ENCODE data around the gene FBXL4.

Gene FBXL4

DNA sequence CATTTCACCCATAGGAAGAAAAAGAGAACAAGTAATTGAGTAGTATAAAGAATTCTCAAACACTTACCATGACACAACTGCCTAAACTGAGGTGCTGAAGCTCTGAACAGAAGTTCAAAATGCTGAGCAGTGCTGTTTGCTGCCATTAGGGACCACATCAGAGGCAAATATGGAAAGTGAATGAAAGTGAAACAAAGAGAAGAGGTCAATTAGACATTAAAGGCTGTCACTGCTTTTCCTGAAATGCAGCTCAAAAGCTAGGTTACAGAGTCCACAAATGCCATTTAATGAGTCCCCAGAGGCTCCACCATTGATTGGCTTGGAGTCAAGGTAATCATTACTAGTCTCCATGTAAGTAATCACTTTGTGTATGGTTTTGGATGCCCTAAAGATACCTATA, 67.3 kb downstream of the FBXL4 start:
- no peaks in the 10 kb centered on the region for H3K27me3 ChIP-seq (ENCODE audit: control insufficient read depth, insufficient read depth, low read length)
- H3K4me2 ChIP-seq (ENCODE audit: low read length) = no peak overlapping the region
- H3K9me3 ChIP-seq (replicated peaks; ENCODE audit: low read length) = no peaks in the 10 kb centered on the region
- no peaks in the 10 kb centered on the region for H3K4me1 ChIP-seq (ENCODE audit: control insufficient read depth, insufficient read depth, low read length)
- no peak overlapping the region for H3K9ac ChIP-seq (ENCODE audit: low read depth, low read length)
- no peak overlapping the region for H3K4me3 ChIP-seq (ENCODE audit: low read length)
- H3K36me3 ChIP-seq (ENCODE audit: insufficient read depth, low read length) = no peaks in the 10 kb centered on the region

DNA sequence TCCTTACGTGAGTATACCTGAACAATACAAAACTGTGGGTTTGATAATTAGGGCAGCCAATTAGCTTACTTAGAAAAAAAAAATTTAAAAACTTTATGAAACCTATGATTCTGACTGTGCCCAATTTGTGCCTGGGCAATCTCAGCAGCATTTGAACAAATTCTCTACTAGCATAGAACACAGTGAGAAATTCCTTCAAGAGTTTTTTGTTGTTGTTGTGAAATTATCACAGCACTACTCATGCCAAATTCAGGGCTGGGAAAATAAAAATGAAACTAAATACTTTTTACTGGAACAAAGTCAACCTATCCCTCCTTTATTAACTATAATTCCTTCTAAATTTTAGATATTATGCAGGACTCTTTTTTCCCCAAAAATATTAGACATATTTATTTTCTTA, 70.5 kb downstream of the FBXL4 start:
- Histone ChIP-seq H3K4me2 (ENCODE audit: low read length) (no peak overlapping the region), H3K9ac (ENCODE audit: low read depth, low read length) (no peak overlapping the region), H3K9me3 (replicated peaks; ENCODE audit: low read length) (no peaks in the 10 kb centered on the region), H3K4me3 (ENCODE audit: low read length) (no peak overlapping the region), H3K4me1 (ENCODE audit: control insufficient read depth, insufficient read depth, low read length) (no peaks in the 10 kb centered on the region), H3K27me3 (ENCODE audit: control insufficient read depth, insufficient read depth, low read length) (no peaks in the 10 kb centered on the region), H3K36me3 (ENCODE audit: insufficient read depth, low read length) (no peaks in the 10 kb centered on the region)

- Histone ChIP-seq H3K4me2 (ENCODE audit: low read length) (no peak overlapping the region), H3K9ac (ENCODE audit: low read depth, low read length) (no peak overlapping the region), H3K4me1 (ENCODE audit: control insufficient read depth, insufficient read depth, low read length) (no peaks in the 10 kb centered on the region), H3K4me3 (ENCODE audit: low read length) (no peak overlapping the region), H3K36me3 (ENCODE audit: insufficient read depth, low read length) (no peaks in the 10 kb centered on the region), H3K27me3 (ENCODE audit: control insufficient read depth, insufficient read depth, low read length) (no peaks in the 10 kb centered on the region), H3K9me3 (replicated peaks; ENCODE audit: low read length) (no peaks in the 10 kb centered on the region)
Observed at GRCh38 chr6:98875375-98875774, 72.4 kb downstream of the FBXL4 start.

GRCh38 chr6:98871821-98872220, 75.9 kb downstream of the FBXL4 start:
- H3K4me2 ChIP-seq (ENCODE audit: low read length) = no peak overlapping the region
- H3K9me3 ChIP-seq (replicated peaks; ENCODE audit: low read length) = no peaks in the 10 kb centered on the region
- no peaks in the 10 kb centered on the region for H3K36me3 ChIP-seq (ENCODE audit: insufficient read depth, low read length)
- H3K4me1 ChIP-seq (ENCODE audit: control insufficient read depth, insufficient read depth, low read length) = no peaks in the 10 kb centered on the region
- no peak overlapping the region for H3K9ac ChIP-seq (ENCODE audit: low read depth, low read length)
- no peak overlapping the region for H3K4me3 ChIP-seq (ENCODE audit: low read length)
- no peaks in the 10 kb centered on the region for H3K27me3 ChIP-seq (ENCODE audit: control insufficient read depth, insufficient read depth, low read length)

GRCh38 chr6:98871057-98871456, 76.7 kb downstream of the FBXL4 start:
- peak overlapping the region; percentile 1 for H3K4me2 ChIP-seq (ENCODE audit: low read length)
- H3K9ac ChIP-seq (ENCODE audit: low read depth, low read length) = no peak overlapping the region
- H3K27me3 ChIP-seq (ENCODE audit: control insufficient read depth, insufficient read depth, low read length) = no peaks in the 10 kb centered on the region
- no peaks in the 10 kb centered on the region for H3K4me1 ChIP-seq (ENCODE audit: control insufficient read depth, insufficient read depth, low read length)
- H3K4me3 ChIP-seq (ENCODE audit: low read length) = no peak overlapping the region
- no peaks in the 10 kb centered on the region for H3K36me3 ChIP-seq (ENCODE audit: insufficient read depth, low read length)
- H3K9me3 ChIP-seq (replicated peaks; ENCODE audit: low read length) = no peaks in the 10 kb centered on the region

GRCh38 chr6:98864497-98864896, 83.2 kb downstream of the FBXL4 start:
- no peaks in the 10 kb centered on the region for H3K9me3 ChIP-seq (replicated peaks; ENCODE audit: low read length)
- no peaks in the 10 kb centered on the region for H3K27me3 ChIP-seq (ENCODE audit: control insufficient read depth, insufficient read depth, low read length)
- H3K36me3 ChIP-seq (ENCODE audit: insufficient read depth, low read length) = peaks cover 3% of the 10 kb centered on the region
- no peak overlapping the region for H3K4me3 ChIP-seq (ENCODE audit: low read length)
- H3K4me2 ChIP-seq (ENCODE audit: low read length) = no peak overlapping the region
- no peaks in the 10 kb centered on the region for H3K4me1 ChIP-seq (ENCODE audit: control insufficient read depth, insufficient read depth, low read length)
- no peak overlapping the region for H3K9ac ChIP-seq (ENCODE audit: low read depth, low read length)

- peaks cover 44% of the 10 kb centered on the region for H3K27me3 ChIP-seq (ENCODE audit: control insufficient read depth, insufficient read depth, low read length)
- no peak overlapping the region for H3K4me3 ChIP-seq (ENCODE audit: low read length)
Observed at GRCh38 chr6:98848539-98849242, 99.1 kb downstream of the FBXL4 start.

DNA sequence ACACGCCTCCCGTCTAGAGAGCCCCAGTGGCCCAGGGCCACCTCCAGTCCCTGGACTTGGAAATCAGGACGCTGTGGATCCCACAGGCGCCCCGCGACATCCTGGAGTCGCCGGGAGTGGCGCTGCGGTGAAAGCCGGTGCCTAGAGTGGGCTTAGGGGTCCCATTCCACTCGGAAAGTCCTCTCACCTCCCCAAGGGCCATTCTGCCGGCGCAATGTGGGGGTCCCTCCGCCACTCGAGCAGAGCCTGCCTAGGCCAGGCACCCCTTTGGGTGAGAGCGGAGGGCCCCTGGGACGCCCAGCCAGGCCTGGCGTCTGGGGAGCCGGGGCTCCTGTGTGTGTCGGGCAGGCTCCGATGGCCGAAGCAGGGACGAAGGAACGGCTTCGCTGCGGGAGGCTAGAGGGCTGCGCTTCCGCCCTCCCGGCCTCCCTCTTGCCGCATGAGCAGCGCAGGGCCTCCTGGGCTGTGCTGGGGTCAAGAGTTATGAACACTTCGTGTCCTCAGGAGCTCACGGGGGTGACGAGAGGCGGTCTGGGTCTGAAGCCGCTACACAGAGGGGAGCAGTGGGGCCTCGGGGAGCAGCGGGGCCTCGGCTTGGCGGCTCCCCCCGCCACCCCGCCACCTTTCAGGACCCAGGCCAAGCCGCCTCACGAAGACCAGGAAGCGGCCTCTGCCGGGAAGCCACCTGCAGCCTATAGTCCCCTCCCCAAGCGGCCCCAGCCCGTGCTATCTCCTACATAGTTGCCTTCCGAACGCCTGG, 99.8 kb downstream of the FBXL4 start:
- peak overlapping the region; percentile 45 for H3K4me3 ChIP-seq (ENCODE audit: low read length)
- no peaks in the 10 kb centered on the region for H3K9me3 ChIP-seq (replicated peaks; ENCODE audit: low read length)
- peak overlapping the region; percentile 71 for H3K4me2 ChIP-seq (ENCODE audit: low read length)
- peaks cover 15% of the 10 kb centered on the region for H3K4me1 ChIP-seq (ENCODE audit: control insufficient read depth, insufficient read depth, low read length)
- no peaks in the 10 kb centered on the region for H3K36me3 ChIP-seq (ENCODE audit: insufficient read depth, low read length)
- H3K27me3 ChIP-seq (ENCODE audit: control insufficient read depth, insufficient read depth, low read length) = peaks cover 51% of the 10 kb centered on the region
- peak overlapping the region; percentile 26 for H3K9ac ChIP-seq (ENCODE audit: low read depth, low read length)

More at GRCh38 chr6:98848539-98849242, 99.1 kb downstream of the FBXL4 start:
- Histone ChIP-seq H3K36me3 (ENCODE audit: insufficient read depth, low read length) (no peaks in the 10 kb centered on the region), H3K4me2 (ENCODE audit: low read length) (peak overlapping the region; percentile 71), H3K9ac (ENCODE audit: low read depth, low read length) (no peak overlapping the region), H3K4me1 (ENCODE audit: control insufficient read depth, insufficient read depth, low read length) (peaks cover 15% of the 10 kb centered on the region), H3K9me3 (replicated peaks; ENCODE audit: low read length) (no peaks in the 10 kb centered on the region)

GRCh38 chr6:98847416-98847778, 100.3 kb downstream of the FBXL4 start:
- no peak overlapping the region for H3K4me3 ChIP-seq (ENCODE audit: low read length)

DNA sequence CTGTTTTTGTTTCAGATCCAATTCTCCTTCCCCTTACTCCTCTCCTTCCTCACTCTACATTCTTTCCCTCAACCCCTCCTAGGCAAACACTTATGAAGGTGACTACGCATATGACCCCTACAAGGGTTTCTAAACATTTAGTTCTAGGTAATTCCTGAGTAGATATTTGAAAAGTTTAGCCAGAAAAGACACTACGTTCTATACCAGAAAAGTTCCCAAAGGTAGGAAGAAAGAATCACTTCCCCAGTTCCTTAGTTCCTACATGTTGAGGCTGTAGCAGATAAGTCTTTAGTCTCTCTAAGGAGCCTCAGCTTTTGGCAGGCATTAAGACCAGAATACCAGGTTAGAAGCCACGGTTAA, 101.7 kb downstream of the FBXL4 start:
- Histone ChIP-seq H3K36me3 (ENCODE audit: insufficient read depth, low read length) (no peaks in the 10 kb centered on the region), H3K4me3 (ENCODE audit: low read length) (no peak overlapping the region), H3K9ac (ENCODE audit: low read depth, low read length) (no peak overlapping the region), H3K4me1 (ENCODE audit: control insufficient read depth, insufficient read depth, low read length) (peaks cover 15% of the 10 kb centered on the region), H3K27me3 (ENCODE audit: control insufficient read depth, insufficient read depth, low read length) (peaks cover 71% of the 10 kb centered on the region), H3K4me2 (ENCODE audit: low read length) (no peak overlapping the region), H3K9me3 (replicated peaks; ENCODE audit: low read length) (no peaks in the 10 kb centered on the region)

More at GRCh38 chr6:98847416-98847778, 100.3 kb downstream of the FBXL4 start:
- Histone ChIP-seq H3K9ac (ENCODE audit: low read depth, low read length) (no peak overlapping the region), H3K4me1 (ENCODE audit: control insufficient read depth, insufficient read depth, low read length) (peaks cover 15% of the 10 kb centered on the region), H3K27me3 (ENCODE audit: control insufficient read depth, insufficient read depth, low read length) (peaks cover 57% of the 10 kb centered on the region), H3K9me3 (replicated peaks; ENCODE audit: low read length) (no peaks in the 10 kb centered on the region), H3K4me2 (ENCODE audit: low read length) (peak overlapping the region; percentile 71), H3K36me3 (ENCODE audit: insufficient read depth, low read length) (no peaks in the 10 kb centered on the region)

- H3K9me3 ChIP-seq (replicated peaks; ENCODE audit: low read length) = no peaks in the 10 kb centered on the region
- peak overlapping the region; percentile 76 for H3K4me2 ChIP-seq (ENCODE audit: low read length)
- H3K9ac ChIP-seq (ENCODE audit: low read depth, low read length) = no peak overlapping the region
- H3K4me1 ChIP-seq (ENCODE audit: control insufficient read depth, insufficient read depth, low read length) = peaks cover 15% of the 10 kb centered on the region
- H3K27me3 ChIP-seq (ENCODE audit: control insufficient read depth, insufficient read depth, low read length) = peaks cover 77% of the 10 kb centered on the region
- H3K4me3 ChIP-seq (ENCODE audit: low read length) = peak overlapping the region; percentile 55
- H3K36me3 ChIP-seq (ENCODE audit: insufficient read depth, low read length) = no peaks in the 10 kb centered on the region
Observed at GRCh38 chr6:98845211-98846020, 102.3 kb downstream of the FBXL4 start.

Measured in skeletal muscle satellite cell (primary cell).